ENCODE data around the gene CT45A1. TPM values are rescaled to one million over a fixed set of nuclear protein-coding genes. Genes with fewer than 3 reads are reported as not detected.
"Not testable (repeated sequence)": the region's sequence is repeated elsewhere in the genome, so short reads cannot be mapped to it uniquely, and the experiment has no call there.

Gene CT45A1
- not detected for total RNA-seq

GRCh38 chrX:135713183-135713689 is at the start of gene CT45A1:
CT45A1 (plus strand) TSS chrX:135713639; CDS start chrX:135718941, 5,302 bp downstream.
- TF ChIP-seq CTCF (IDR thresholded peaks at IDR 0.05; ENCODE audit: low read depth) = not testable (repeated sequence)

- no peak for TF ChIP-seq CTCF (IDR thresholded peaks at IDR 0.05; ENCODE audit: low read depth)
Measured at GRCh38 chrX:135688137-135688536, 25.3 kb upstream of the CT45A1 start.

- TF ChIP-seq CTCF (IDR thresholded peaks at IDR 0.05; ENCODE audit: low read depth) = no peak
Measured at GRCh38 chrX:135695471-135695870, 18.0 kb upstream of the CT45A1 start.

- TF ChIP-seq CTCF (IDR thresholded peaks at IDR 0.05; ENCODE audit: low read depth) = no peak
Measured at GRCh38 chrX:135697601-135698000, 15.8 kb upstream of the CT45A1 start.

- no peak for TF ChIP-seq CTCF (IDR thresholded peaks at IDR 0.05; ENCODE audit: low read depth)
Measured at GRCh38 chrX:135698924-135699323, 14.5 kb upstream of the CT45A1 start.

GRCh38 chrX:135707880-135708279 is 5.6 kb upstream of the CT45A1 start:
- no peak for TF ChIP-seq CTCF (IDR thresholded peaks at IDR 0.05; ENCODE audit: low read depth)

- TF ChIP-seq CTCF (IDR thresholded peaks at IDR 0.05; ENCODE audit: low read depth) = no peak
Measured at GRCh38 chrX:135713795-135714194, 356 bp downstream of the CT45A1 start.
